Heart right ventricle (tissue), 16 donors: ENCODE measurements around the gene PCDHGA1. TPM values are rescaled to one million over a fixed set of nuclear protein-coding genes. Genes with fewer than 3 reads are reported as not detected.

Experiments used
- ATAC-seq, 8 donors: fragments of 200-7000 bp; cut with Tn5 transposase; one replicate each; pipeline ENCODE4 v1.9.1; 2020; ENCODE audit warnings: mild to moderate bottlenecking in 8 of 8, moderate library complexity in 8 of 8, moderate number of reproducible peaks in 1 of 8
- DNase-seq, 2 donors: peaks; one replicate each; pipeline ENCODE4 v3.0.0-alpha.2; 2020
- H3K27ac ChIP-seq, 10 donors: fragments of 200-600 bp; sonication (generic) in 2 of 10; one replicate each; pipeline versions ENCODE4 v1.5.0 to v1.8.0; 2020 to 2022; ENCODE audit warnings: mild to moderate bottlenecking in 3 of 10
- H3K27me3 ChIP-seq, 7 donors: fragments of 200-600 bp; one replicate each; pipeline ENCODE4 v1.8.0; 2021 to 2022; ENCODE audit warnings: mild to moderate bottlenecking in 2 of 7
- H3K36me3 ChIP-seq, 9 donors: fragments of 200-600 bp; sonication (generic) in 1 of 9; one replicate each; pipeline versions ENCODE4 v1.5.0 to v1.8.0; 2020 to 2022; ENCODE audit warnings: mild to moderate bottlenecking in 2 of 9
- H3K4me1 ChIP-seq, 9 donors: fragments of 200-600 bp; sonication (generic) in 1 of 9; one replicate each; pipeline versions ENCODE4 v1.5.0 to v1.8.0; 2020 to 2022; ENCODE audit warnings: mild to moderate bottlenecking in 4 of 9
- H3K4me3 ChIP-seq, 10 donors: fragments of 200-600 bp; sonication (generic) in 2 of 10; one replicate each; pipeline versions ENCODE4 v1.5.0 to v1.8.0; 2020 to 2022; ENCODE audit warnings: mild to moderate bottlenecking in 7 of 10, moderate library complexity in 2 of 10
- H3K9me3 ChIP-seq, 11 donors: fragments of 200-600 bp in 10 of 11; sonication (generic) in 2 of 11; one replicate each; pipeline versions ENCODE4 v1.5.0 to v1.8.0; 2013 to 2022; ENCODE audit warnings: mild to moderate bottlenecking in 2 of 11, control low read depth in 1 of 11, moderate library complexity in 1 of 11
- WGBS, 2 donors: extraction: QIAGEN DNeasy Blood & Tissue Kit; methylation state at CpG; one replicate each; pipeline ENCODE4 v1.1.7; 2013; ENCODE audit warnings: inconsistent platforms in 1 of 2; 5-methylcytosine and 5-hydroxymethylcytosine counted together
- intact Hi-C, 10 donors: fragments of 100-400 bp; cut with DNase I; formaldehyde crosslinking; loops; one replicate each; pipeline versions ENCODE4 v1.11.1 to v1.14.2; 2022
- polyA plus RNA-seq, 2 donors: library from polyadenylated mRNA; stranded (reverse); fragments of 200-250 nt; gene quantifications; one replicate each; pipeline ENCODE4 v1.2.3, GENCODE V29; 2013
- total RNA-seq, 10 donors: library from RNA; stranded (reverse); fragmentation: NEBNext Ultra II Directional in 3 of 10; extraction: Animal tissue kit (Norgen Biotek cat#: 25700) in 3 of 10; gene quantifications; one replicate each; pipeline versions ENCODE4 v1.2.1 to v1.2.4, GENCODE V29; 2021 to 2023
- TF ChIP-seq, protein P1 (sequence below), 9 donors: fragments of 200-600 bp; sonication (generic) in 2 of 9; IDR thresholded peaks; one replicate each; pipeline versions ENCODE4 v1.5.0 to v1.8.0; 2021 to 2022; ENCODE audit warnings: antibody characterized with exemption in 9 of 9, mild to moderate bottlenecking in 5 of 9, moderate library complexity in 1 of 9
- donor health status: Arrhythmogenic right ventricular cardiomyopathy.
- donor health status: ischemic (EF 13 %, LVEDD 7.1; RV severe dilation, severe dysfunction).
- donor health status: healthy with polysubstance abuse.
- donor health status: DM: no; HTN: yes; CAD: no.
- donor health status: DM: no; HTN: no; CAD: no.
- donor health status: ischemic (EF 25% LVEDD 6.9; RV normal size, moderate dysfunction).
- donor health status: ischemic (EF 25% LVEDD 5.7; RV mildly dilated, moderate dysfunction).
- donor health status: healthy.
- donor health status: DM: yes; HTN: yes; CAD: no.
- donor health status: Ischemic cardiomyopathy.
- donor health status: ischemic (EF 35%, LVEDD 5.7; RV mildly dilated, moderate dysfunction).
- donor health status: nonischemic (EF 11% LVEDD 7.7; RV severe dilation, severe dysfunction).
- donor health status: DM: yes; HTN: yes; CAD: no.
- donor health status: PGD.
- donor health status: ischemic (EF 29% LVEDD 5.4; RV normal size, mild dysfunction).
- donor health status: nonischemic (EF 23%, LVEDD 6.1; RV moderate dilation, normal function).

The PCDHGA1 gene
- total and polyA plus RNA-seq, 12 donors: 0.57 to 5.0 (median 2.6) TPM

- Histone ChIP-seq H3K27me3 (peaks cover 0 to 69% (median 0%) of the 10 kb centered on the region in 7 donors), H3K4me3 (no peak within 1 kb of the TSS)
- TF ChIP-seq, protein P1, sequence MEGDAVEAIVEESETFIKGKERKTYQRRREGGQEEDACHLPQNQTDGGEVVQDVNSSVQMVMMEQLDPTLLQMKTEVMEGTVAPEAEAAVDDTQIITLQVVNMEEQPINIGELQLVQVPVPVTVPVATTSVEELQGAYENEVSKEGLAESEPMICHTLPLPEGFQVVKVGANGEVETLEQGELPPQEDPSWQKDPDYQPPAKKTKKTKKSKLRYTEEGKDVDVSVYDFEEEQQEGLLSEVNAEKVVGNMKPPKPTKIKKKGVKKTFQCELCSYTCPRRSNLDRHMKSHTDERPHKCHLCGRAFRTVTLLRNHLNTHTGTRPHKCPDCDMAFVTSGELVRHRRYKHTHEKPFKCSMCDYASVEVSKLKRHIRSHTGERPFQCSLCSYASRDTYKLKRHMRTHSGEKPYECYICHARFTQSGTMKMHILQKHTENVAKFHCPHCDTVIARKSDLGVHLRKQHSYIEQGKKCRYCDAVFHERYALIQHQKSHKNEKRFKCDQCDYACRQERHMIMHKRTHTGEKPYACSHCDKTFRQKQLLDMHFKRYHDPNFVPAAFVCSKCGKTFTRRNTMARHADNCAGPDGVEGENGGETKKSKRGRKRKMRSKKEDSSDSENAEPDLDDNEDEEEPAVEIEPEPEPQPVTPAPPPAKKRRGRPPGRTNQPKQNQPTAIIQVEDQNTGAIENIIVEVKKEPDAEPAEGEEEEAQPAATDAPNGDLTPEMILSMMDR (IDR thresholded peaks at IDR 0.05): no peak
Observed at GRCh38 chr5:141488591-141489561, 158.6 kb downstream of the PCDHGA1 start, which contains the start of gene PCDHGC5. Gene PCDHGC5 (plus strand): TSS chr5:141489081. CDS start chr5:141489241, 160 bp downstream.

GRCh38 chr5:141489841-141490240 is 159.5 kb downstream of the PCDHGA1 start:
- H3K4me1 ChIP-seq: peaks cover 10 to 76% (median 37%) of the 10 kb centered on the region in 9 donors
- no peaks in the 10 kb centered on the region for H3K9me3 ChIP-seq
- H3K4me3 ChIP-seq: no peak overlapping the region
- H3K27me3 ChIP-seq: peaks cover 0 to 69% (median 0%) of the 10 kb centered on the region in 7 donors
- no peak for DNase-seq
- TF ChIP-seq, protein P1 (IDR thresholded peaks at IDR 0.05): no peak
- 90 to 94% methylated on average over 10 of the region's 10 CpGs for whole genome bisulfite sequencing, 2 donors
- H3K27ac ChIP-seq: peak overlapping the region in 1 of 10 donors; percentile 15
- intact Hi-C loops: no loop called here
- H3K36me3 ChIP-seq: peaks cover 0 to 63% (median 11%) of the 10 kb centered on the region in 9 donors
- ATAC-seq: no peak

More at GRCh38 chr5:141488591-141489561, 158.6 kb downstream of the PCDHGA1 start, which contains the start of gene PCDHGC5:
- ATAC-seq (peak in 2 of 8 donors; percentile 10 to 18), DNase-seq (no peak)
- no peaks in the 10 kb centered on the region for H3K9me3 ChIP-seq
- peaks cover 10 to 76% (median 46%) of the 10 kb centered on the region in 9 donors for H3K4me1 ChIP-seq
- intact Hi-C loops: no loop called here
- peaks cover 0 to 60% (median 11%) of the 10 kb centered on the region in 9 donors for H3K36me3 ChIP-seq
- H3K27ac ChIP-seq: peak within 1 kb of the TSS in 2 of 10 donors; percentile 15 to 19
- WGBS, 2 donors: 58 to 67% methylated on average over 14 of the region's 14 CpGs

DNA sequence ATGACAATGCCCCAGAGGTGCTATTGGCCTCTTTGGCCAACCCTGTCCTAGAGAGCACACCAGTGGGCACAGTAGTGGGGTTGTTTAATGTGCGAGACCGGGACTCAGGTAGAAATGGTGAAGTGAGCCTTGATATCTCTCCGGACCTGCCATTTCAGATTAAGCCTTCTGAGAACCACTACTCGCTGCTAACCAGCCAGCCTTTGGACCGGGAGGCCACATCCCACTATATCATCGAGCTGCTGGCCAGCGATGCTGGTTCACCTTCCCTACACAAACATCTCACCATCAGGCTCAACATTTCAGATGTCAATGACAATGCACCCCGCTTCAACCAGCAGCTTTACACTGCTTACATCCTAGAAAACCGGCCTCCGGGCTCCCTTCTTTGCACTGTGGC is 160.0 kb downstream of the PCDHGA1 start:
- WGBS, 2 donors: 95 to 97% methylated on average over 10 of the region's 10 CpGs
- Histone ChIP-seq H3K9me3 (no peaks in the 10 kb centered on the region), H3K4me1 (peaks cover 10 to 76% (median 32%) of the 10 kb centered on the region in 9 donors), H3K4me3 (no peak overlapping the region), H3K27me3 (peaks cover 0 to 69% (median 0%) of the 10 kb centered on the region in 7 donors), H3K36me3 (peaks cover 0 to 68% (median 11%) of the 10 kb centered on the region in 9 donors), H3K27ac (no peak overlapping the region)
- ATAC-seq (no peak), DNase-seq (no peak)
- intact Hi-C loops: no loop called here
- TF ChIP-seq, protein P1 (IDR thresholded peaks at IDR 0.05): no peak

DNA sequence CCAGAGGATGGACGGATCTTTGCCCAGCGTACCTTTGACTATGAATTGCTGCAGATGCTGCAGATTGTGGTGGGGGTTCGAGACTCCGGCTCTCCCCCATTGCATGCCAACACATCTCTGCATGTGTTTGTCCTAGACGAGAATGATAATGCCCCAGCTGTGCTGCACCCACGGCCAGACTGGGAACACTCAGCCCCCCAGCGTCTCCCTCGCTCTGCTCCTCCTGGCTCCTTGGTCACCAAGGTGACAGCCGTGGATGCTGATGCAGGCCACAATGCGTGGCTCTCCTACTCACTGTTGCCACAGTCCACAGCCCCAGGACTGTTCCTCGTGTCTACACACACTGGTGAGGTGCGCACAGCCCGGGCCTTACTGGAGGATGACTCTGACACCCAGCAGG is 160.5 kb downstream of the PCDHGA1 start:
- Histone ChIP-seq H3K9me3 (no peaks in the 10 kb centered on the region), H3K27me3 (peaks cover 0 to 65% (median 0%) of the 10 kb centered on the region in 7 donors), H3K27ac (no peak overlapping the region), H3K4me1 (peaks cover 10 to 73% (median 30%) of the 10 kb centered on the region in 9 donors), H3K4me3 (no peak overlapping the region), H3K36me3 (peaks cover 0 to 68% (median 11%) of the 10 kb centered on the region in 9 donors)
- intact Hi-C loops: no loop called here
- TF ChIP-seq, protein P1 (IDR thresholded peaks at IDR 0.05): no peak
- ATAC-seq (no peak), DNase-seq (no peak)
- WGBS, 2 donors: 89 to 91% methylated on average over 13 of the region's 13 CpGs
